ENCODE results near the gene CCR5AS.

DNA sequence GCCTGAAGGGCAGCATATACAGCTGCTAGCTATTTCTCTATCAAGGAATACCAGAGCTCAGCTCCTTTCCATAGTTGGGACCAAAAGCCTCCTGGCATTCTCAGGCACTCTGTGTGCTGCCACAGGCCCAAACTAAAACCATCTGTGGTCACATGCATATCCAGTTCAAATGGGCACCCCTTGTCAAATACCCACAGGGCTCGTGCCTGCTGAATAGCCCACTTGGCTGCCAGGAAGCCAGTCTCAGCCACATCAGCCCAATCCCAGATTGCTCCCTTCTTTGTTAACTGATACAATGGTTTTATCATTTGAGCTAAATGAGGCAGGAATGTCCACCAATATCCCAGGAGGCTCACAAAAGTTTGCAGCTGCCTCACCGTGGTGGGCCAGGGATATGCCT lies 14.1 kb upstream of the CCR5AS start:
- TF ChIP-seq POLR2AphosphoS5 (IDR thresholded peaks at IDR 0.05) (no peak), POLR2A (IDR thresholded peaks at IDR 0.05) (no peak), EP300 (IDR thresholded peaks at IDR 0.05) (no peak)
- TF ChIP-seq, protein P1, sequence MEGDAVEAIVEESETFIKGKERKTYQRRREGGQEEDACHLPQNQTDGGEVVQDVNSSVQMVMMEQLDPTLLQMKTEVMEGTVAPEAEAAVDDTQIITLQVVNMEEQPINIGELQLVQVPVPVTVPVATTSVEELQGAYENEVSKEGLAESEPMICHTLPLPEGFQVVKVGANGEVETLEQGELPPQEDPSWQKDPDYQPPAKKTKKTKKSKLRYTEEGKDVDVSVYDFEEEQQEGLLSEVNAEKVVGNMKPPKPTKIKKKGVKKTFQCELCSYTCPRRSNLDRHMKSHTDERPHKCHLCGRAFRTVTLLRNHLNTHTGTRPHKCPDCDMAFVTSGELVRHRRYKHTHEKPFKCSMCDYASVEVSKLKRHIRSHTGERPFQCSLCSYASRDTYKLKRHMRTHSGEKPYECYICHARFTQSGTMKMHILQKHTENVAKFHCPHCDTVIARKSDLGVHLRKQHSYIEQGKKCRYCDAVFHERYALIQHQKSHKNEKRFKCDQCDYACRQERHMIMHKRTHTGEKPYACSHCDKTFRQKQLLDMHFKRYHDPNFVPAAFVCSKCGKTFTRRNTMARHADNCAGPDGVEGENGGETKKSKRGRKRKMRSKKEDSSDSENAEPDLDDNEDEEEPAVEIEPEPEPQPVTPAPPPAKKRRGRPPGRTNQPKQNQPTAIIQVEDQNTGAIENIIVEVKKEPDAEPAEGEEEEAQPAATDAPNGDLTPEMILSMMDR (IDR thresholded peaks at IDR 0.05), result no peak
